ENCODE measurements around the gene GPR35. TPM values are rescaled to one million over a fixed set of nuclear protein-coding genes. Genes with fewer than 3 reads are reported as not detected.

Gene GPR35
- total RNA-seq, 2 donors from 2014 or later = 1.5 to 7.9 TPM

GRCh38 chr2:240626531-240627300 is 1.4 kb downstream of the GPR35 start:
- ATAC-seq = no peak
- Mint-ChIP-seq H3K9me3 (no peaks in the 10 kb centered on the region), H3K27ac (peak overlapping the region; percentile 35 to 55), H3K36me3 (no peaks in the 10 kb centered on the region)
- peak in 1 of 2 donors; percentile 28 for DNase-seq (ENCODE audit: low spot score in 2 of 2)

- Mint-ChIP-seq H3K9me3 (peaks cover 0 to 2% of the 10 kb centered on the region in 2 donors), H3K36me3 (peaks cover 0 to 2% of the 10 kb centered on the region in 2 donors), H3K27ac (peak overlapping the region; percentile 59 to 81)
- DNase-seq (ENCODE audit: low spot score in 2 of 2) (peak in 1 of 2 donors; percentile 38), ATAC-seq (no peak)
Measured at GRCh38 chr2:240627736-240628506, 2.6 kb downstream of the GPR35 start.

GRCh38 chr2:240628507-240628807 is 3.2 kb downstream of the GPR35 start:
- ATAC-seq (no peak), DNase-seq (ENCODE audit: low spot score in 2 of 2) (peak in 1 of 2 donors; percentile 28)
- H3K27ac Mint-ChIP-seq = peak overlapping the region in 1 of 2 donors; percentile 59
- H3K9me3 Mint-ChIP-seq = peaks cover 0 to 8% of the 10 kb centered on the region in 2 donors
- peaks cover 0 to 7% of the 10 kb centered on the region in 2 donors for H3K36me3 Mint-ChIP-seq

GRCh38 chr2:240628808-240629618 is 3.7 kb downstream of the GPR35 start:
- no peak for ATAC-seq
- peak overlapping the region in 1 of 2 donors; percentile 59 for H3K27ac Mint-ChIP-seq
- H3K36me3 Mint-ChIP-seq = peaks cover 0 to 12% of the 10 kb centered on the region in 2 donors
- peaks cover 0 to 10% of the 10 kb centered on the region in 2 donors for H3K9me3 Mint-ChIP-seq
- peak in 1 of 2 donors; percentile 47 for DNase-seq (ENCODE audit: low spot score in 2 of 2)

DNA sequence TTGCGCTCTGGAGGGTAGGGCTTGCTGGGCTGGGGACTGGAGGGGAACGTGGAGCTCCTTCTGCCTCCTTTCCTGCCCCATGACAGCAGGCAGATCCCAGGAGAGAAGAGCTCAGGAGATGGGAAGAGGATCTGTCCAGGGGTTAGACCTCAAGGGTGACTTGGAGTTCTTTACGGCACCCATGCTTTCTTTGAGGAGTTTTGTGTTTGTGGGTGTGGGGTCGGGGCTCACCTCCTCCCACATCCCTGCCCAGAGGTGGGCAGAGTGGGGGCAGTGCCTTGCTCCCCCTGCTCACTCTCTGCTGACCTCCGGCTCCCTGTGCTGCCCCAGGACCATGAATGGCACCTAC is 4.3 kb downstream of the GPR35 start:
- Mint-ChIP-seq H3K36me3 (peaks cover 0 to 18% of the 10 kb centered on the region in 2 donors), H3K27ac (no peak overlapping the region), H3K9me3 (peaks cover 0 to 14% of the 10 kb centered on the region in 2 donors)
- DNase-seq (ENCODE audit: low spot score in 2 of 2) = no peak
- no peak for ATAC-seq

GRCh38 chr2:240629968-240630770 is 4.9 kb downstream of the GPR35 start:
- no peak overlapping the region for H3K27ac Mint-ChIP-seq
- peaks cover 0 to 23% of the 10 kb centered on the region in 2 donors for H3K36me3 Mint-ChIP-seq
- DNase-seq (ENCODE audit: low spot score in 2 of 2) (peak in 1 of 2 donors; percentile 45), ATAC-seq (no peak)
- H3K9me3 Mint-ChIP-seq = peaks cover 0 to 18% of the 10 kb centered on the region in 2 donors

DNA sequence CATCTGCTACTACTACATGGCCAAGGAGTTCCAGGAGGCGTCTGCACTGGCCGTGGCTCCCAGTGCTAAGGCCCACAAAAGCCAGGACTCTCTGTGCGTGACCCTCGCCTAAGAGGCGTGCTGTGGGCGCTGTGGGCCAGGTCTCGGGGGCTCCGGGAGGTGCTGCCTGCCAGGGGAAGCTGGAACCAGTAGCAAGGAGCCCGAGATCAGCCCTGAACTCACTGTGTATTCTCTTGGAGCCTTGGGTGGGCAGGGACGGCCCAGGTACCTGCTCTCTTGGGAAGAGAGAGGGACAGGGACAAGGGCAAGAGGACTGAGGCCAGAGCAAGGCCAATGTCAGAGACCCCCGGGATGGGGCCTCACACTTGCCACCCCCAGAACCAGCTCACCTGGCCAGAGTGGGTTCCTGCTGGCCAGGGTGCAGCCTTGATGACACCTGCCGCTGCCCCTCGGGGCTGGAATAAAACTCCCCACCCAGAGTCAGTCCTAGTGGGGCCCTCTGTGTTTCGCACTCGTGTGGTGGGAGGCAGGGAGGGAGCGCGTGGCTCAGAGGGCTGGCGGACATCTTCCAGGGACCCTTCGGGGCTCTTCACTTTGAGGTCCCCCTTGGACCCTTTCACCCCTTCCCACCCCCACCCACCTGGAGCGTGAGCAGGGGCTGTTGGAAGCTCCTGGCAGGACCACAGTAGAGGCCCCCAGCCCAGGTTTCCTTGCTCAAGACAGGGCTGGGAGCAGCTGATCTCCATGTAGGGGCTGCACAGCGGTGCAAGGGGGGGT is 5.7 kb downstream of the GPR35 start:
- peaks cover 0 to 18% of the 10 kb centered on the region in 2 donors for H3K9me3 Mint-ChIP-seq
- ATAC-seq (no peak), DNase-seq (ENCODE audit: low spot score in 2 of 2) (peak in 1 of 2 donors; percentile 26)
- peaks cover 0 to 23% of the 10 kb centered on the region in 2 donors for H3K36me3 Mint-ChIP-seq
- no peak overlapping the region for H3K27ac Mint-ChIP-seq

DNA sequence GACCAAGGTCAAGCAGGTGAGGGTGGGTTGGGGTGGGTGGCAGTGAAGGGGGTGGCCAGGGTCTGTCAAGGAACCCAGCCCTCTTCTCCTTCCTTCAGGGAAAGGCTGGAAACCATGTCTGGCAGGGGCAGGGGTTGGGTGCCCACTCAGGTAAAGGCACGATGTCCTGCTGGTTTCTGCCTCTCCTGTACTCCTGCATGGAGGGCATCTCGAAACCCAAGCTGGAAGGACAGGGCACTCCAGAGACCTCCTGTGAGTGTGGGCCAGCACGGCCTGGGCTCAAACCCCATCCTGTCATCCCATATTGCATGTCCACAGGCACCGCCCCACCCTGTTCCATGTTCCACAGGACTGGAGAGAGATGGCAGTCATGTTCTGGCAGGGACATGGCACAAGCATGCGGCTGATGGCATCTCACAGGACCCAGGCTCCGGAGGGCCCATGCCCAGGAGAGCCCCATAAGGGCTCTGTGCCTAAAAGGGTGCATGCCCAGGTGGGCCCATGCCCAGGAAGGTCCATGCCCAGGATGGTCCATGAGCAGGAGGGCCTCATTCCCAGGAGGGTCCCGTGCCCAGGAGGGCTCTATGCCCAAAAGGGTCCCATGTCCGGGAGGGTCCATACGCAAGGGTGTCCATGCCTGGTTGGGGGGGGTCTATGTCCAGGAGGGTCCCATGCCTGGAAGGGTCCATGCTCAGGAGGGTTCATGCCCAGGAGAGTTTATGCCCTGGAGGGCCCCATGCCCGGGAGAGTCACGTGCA is 6.4 kb downstream of the GPR35 start:
- Mint-ChIP-seq H3K27ac (no peak overlapping the region), H3K36me3 (peaks cover 0 to 23% of the 10 kb centered on the region in 2 donors), H3K9me3 (peaks cover 0 to 18% of the 10 kb centered on the region in 2 donors)
- ATAC-seq = no peak
- DNase-seq (ENCODE audit: low spot score in 2 of 2) = peak in 1 of 2 donors; percentile 26

DNA sequence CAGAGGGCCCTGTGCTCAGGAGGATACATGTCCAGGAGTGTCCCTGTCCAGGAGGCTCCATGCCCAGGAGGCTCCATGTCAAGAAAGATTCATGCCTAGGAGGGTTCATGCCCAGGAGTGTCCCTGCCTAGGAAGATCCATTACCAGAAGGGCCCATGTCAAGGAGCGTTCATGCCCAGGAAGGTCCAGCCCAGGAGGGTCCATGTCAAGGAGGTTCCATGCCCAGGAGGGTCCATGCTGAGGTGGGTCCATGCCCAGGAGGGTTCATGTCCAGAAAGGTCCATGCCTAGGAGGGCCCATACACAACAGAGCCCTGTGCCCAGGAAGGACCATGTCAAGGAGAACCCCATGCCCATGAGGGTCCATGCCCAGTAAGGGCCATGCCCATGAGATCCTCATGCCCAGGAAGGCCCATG is 7.0 kb downstream of the GPR35 start:
- peaks cover 0 to 23% of the 10 kb centered on the region in 2 donors for H3K36me3 Mint-ChIP-seq

GRCh38 chr2:240635121-240635997 is 10.1 kb downstream of the GPR35 start:
- H3K9me3 Mint-ChIP-seq = peaks cover 0 to 18% of the 10 kb centered on the region in 2 donors
- H3K36me3 Mint-ChIP-seq = peaks cover 0 to 23% of the 10 kb centered on the region in 2 donors
- H3K27ac Mint-ChIP-seq = no peak overlapping the region
- peak in 1 of 2 donors; percentile 50 for DNase-seq (ENCODE audit: low spot score in 2 of 2)
- peak in 1 of 2 donors; percentile 16 for ATAC-seq

More for the DNA sequence above, 7.0 kb downstream of the GPR35 start:
- Mint-ChIP-seq H3K9me3 (peaks cover 0 to 18% of the 10 kb centered on the region in 2 donors), H3K27ac (no peak overlapping the region)
- ATAC-seq = no peak
- DNase-seq (ENCODE audit: low spot score in 2 of 2) = peak in 1 of 2 donors; percentile 44

DNA sequence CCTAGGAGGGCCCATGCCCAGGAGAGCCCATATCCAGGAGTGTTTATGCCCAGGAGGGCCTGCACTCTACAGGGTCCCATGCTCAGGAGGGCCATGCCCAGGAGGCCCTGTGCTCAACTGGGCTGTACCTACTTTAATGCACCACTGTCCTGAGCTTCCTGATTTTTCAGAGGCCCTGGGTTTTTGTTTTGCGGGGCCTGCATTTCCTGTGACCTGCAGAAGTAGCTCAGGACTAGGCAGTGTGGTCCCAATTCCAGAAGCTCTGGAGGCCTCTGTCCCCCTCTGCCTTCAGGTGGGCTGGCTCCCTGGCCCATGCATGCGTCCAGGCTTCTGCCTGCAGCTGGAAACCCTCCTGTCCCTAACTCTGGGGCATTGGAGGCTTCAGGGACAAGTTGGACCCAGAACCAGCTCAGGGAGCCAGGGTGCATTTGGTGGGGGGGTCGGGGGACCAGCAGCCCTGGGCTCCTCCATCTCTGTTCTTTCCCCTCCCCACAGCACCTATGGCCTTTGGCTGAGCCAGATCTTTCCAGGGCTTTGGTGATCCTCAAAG is 10.8 kb downstream of the GPR35 start:
- DNase-seq (ENCODE audit: low spot score in 2 of 2) (no peak), ATAC-seq (no peak)
- peaks cover 0 to 18% of the 10 kb centered on the region in 2 donors for H3K9me3 Mint-ChIP-seq
- no peak overlapping the region for H3K27ac Mint-ChIP-seq
- H3K36me3 Mint-ChIP-seq = peaks cover 0 to 23% of the 10 kb centered on the region in 2 donors

DNA sequence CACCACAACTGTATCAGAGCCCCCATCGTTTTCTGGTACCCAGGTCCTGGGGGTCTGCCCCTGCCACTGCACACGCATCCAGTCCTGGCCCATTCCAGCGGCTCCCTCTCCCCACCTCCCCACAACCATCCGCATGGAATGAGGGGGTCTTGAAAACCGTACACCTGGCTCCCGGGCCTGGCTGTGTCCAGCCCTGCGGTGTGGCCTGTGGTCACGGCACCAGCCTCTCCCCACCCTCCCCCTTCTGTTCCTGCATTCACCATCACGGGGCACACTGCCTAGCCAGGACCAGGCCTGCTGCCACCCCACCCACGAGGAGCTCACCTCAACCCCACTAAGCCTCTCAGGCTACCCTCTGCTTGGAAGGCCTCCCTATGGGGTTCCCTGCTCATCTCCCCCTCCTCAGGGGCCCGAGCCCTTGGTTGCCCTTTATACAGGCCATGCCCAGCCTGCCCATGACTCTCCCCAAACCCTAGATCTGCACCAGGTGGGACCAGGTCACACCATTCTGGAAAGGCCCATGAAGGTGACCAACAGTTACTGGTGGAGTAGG is 11.4 kb downstream of the GPR35 start:
- Mint-ChIP-seq H3K36me3 (peaks cover 0 to 23% of the 10 kb centered on the region in 2 donors), H3K27ac (no peak overlapping the region), H3K9me3 (peaks cover 0 to 18% of the 10 kb centered on the region in 2 donors)
- no peak for ATAC-seq
- DNase-seq (ENCODE audit: low spot score in 2 of 2) = peak in 1 of 2 donors; percentile 35

DNA sequence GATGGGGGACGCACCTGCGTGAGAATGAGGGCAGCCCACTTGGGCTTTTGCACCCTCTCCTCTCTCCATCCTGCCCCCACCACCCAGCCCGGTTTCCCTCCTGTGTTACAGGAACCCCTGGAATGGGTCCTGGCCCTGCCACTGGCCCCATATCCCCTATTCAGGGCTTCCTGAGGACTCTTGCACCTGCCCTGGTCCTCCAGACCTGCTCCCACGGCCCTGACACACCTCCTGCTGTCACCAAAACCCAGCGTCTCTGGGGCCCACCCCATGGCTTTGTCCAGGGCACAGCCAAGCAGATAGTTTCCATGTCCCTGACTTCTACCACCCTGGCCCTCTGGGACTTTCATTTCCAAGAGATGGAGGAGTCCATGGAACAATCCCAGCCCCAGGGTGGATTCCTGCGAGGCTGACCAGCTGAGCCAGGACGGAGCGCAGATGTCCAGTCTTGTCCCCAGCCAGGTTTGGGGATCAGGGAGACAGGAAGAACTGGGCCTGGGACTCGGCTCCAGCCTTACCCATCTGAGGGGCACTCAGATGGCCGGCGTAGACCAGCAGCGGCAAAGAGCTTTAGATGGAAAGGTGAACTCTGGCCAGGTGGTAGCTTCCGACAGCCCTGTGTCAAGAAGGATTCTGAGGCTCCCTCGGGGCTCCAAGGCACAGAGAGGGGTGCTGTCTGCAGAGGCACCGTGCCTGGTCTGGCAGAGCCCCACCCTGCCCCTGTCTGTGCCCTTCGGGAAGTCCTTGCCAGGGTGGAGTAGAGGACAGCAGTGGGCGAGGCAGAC is 12.0 kb downstream of the GPR35 start:
- peak in 1 of 2 donors; percentile 21 for DNase-seq (ENCODE audit: low spot score in 2 of 2)
- peaks cover 0 to 18% of the 10 kb centered on the region in 2 donors for H3K9me3 Mint-ChIP-seq
- H3K27ac Mint-ChIP-seq = no peak overlapping the region
- H3K36me3 Mint-ChIP-seq = peaks cover 0 to 23% of the 10 kb centered on the region in 2 donors
- ATAC-seq = no peak
